Fibroblast of skin of left biceps (primary cell): ENCODE data around the gene NR2C2.
"Not testable (repeated sequence)": the region's sequence is repeated elsewhere in the genome, so short reads cannot be mapped to it uniquely, and the experiment has no call there.

Experiments
- DNase-seq, 2 experiments: peaks; one replicate each; pipeline ENCODE4 v3.0.0-alpha.2; 2013; ENCODE audit warnings: low read depth in 2 of 2

The NR2C2 gene

DNA sequence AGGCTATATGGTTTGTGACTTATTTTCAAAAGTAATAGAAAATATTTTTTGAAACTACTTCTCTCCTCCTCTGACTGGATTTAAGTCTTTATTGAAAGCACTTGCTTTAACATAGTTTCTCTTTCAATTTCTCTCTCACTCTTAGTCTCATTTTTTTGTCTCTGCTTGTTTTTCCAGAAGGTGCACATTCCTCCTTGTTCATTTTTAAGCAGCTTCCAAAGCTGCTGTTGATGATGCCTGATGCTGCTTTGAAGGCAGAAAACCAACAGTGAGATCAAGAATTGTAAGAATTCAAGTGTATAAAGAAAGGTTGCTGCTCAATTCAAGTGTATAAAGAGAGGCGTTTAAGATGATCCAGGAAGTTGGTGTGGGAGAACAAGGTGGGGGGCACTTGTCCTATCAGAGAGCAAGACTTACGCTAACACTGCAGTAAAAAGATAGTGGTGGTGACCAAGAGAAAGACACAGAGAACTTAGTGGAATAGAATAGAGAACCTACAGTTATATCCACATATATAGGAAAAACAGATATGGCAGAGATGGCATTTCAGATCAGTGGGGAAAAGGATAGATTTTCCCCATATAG, 12.1 kb downstream of the NR2C2 start:
- DNase-seq: no peak

DNA sequence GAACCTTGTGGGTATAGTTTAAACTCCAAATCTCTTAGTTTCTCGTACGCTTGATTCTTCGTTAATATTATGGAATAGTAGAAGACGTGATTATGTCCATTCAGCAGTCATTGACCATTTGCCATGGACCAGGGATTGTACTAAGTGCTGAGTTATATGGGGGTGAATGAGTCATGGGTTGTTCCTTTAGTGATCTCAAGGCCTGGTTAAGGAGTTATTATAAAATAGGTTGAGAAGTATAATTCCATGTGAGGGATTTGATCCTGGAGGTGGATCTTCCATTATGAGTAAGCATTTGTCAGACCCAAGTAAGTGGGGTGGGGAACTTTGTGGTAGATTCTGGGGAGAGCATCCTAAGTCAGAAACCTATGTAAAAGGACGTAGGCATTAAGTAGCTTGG, 15.4 kb downstream of the NR2C2 start:
- no peak for DNase-seq

DNA sequence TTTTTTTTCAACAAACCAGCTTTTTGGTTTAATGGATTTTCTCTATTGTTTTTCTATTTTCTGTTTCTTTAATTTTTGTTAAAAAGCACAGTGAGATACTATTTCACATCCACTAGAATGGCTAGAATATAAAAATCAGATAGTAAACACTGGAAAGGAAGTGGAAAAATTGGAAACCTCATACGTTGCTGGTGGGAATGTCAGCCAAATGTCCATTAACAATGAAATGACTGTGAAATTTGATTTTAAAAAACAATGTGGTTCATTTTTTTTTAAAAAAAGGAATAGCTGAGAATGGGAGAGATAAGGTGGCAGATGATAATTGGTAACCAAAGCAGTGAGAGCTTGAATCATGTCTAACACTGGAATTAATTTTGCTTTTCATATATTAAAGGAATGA, 19.9 kb downstream of the NR2C2 start:
- DNase-seq: no peak

DNA sequence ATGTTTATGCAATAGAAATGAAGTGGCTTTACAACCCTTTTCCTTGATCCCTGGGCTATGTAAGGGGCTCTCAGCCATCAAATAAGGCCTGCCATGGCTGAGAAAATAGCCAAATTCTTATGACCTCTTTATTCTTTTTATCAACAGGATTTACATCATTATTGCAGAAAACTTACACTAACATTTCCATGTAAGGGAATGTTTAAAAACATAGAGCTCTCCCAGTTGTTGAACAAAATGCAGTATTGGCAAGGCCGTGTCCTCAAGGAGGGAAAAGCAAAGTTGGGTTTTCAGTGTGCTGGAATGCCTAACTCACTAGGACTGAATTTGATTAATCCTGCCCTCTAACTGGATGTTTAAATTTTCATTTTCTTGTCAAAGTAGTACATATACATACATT, 22.3 kb downstream of the NR2C2 start:
- no peak for DNase-seq

DNA sequence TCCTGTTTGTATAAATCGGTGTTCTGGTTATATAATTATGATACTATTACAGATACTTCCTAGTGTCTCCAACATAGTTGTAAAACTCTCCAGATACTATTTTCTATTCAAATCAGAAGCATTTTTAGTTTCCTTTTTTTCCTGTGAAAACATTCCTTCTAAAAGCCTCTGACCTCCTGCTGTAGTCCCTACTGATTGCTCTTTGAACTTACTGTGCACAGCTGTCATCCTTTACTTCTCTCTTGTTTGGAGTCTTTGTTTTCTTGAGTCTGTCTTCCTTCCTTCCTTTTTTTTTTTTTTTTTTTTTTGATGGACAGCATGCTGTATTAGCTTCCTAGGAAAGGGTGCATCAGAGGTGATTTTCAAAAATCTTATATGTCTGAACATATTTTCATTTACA, 28.9 kb downstream of the NR2C2 start:
- DNase-seq: no peak

DNA sequence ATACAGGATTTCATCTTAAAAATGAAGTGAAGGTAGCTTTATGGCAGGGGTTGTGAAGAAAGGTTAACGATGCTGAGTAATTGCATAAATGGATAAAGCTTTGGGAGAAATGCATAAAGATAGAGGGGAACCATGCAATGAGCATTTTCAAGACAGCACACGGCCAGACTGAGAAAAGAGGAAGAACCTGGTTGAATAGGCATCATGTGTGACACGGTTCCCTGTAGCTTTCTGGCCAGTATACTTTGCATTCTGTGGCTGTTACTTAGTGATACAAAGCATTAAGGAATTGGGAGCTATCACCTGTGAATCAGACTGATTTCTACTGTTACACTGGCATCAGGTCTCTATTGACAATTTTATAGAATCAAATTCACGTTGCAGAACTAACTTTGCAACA, 33.3 kb downstream of the NR2C2 start:
- DNase-seq: no peak

DNA sequence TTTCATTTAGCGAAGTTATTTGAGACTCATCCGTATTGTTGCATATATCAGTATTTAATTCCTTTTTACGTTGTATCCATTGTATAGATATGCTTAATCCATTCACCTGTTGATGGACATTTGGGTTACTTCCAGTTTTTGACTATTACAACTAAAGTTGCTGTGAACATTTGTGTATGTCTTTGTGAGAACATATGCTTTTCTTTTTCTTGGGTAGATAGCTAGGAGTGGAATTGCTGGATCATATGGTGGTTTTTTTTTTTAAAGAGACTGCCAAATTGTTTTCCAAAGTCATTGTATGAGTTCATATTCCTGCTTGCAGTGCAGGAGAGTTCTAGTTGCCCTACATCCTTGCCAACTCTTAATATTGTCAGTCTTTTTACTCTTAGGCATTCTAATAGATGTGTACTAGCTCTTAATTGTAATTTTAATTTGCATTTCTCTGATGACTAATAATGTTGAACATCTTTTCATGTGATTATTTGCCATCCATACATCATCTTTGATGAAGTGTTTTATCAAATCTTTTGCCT, 37.3 kb downstream of the NR2C2 start:
- DNase-seq: no peak

DNA sequence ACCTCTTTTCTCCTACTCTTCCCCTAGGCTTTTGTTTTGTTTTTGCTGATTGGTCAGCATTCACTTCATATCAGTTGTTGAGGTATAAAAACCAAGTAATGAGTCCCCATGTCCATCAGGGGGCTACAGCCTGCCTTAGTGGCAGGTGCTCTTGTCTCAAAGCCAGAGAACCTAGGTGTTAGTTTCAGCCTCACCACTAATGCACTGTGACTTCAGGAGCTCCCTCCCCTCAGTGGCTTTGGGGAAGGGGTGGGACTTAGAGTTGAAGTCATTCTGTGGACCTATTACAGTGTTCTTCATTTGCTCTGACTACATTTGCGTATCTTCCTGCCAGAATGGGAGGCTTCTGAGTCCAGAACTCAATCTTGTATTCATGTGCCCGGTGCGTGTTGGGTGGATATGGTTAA, 41.6 kb downstream of the NR2C2 start:
- DNase-seq: no peak

DNA sequence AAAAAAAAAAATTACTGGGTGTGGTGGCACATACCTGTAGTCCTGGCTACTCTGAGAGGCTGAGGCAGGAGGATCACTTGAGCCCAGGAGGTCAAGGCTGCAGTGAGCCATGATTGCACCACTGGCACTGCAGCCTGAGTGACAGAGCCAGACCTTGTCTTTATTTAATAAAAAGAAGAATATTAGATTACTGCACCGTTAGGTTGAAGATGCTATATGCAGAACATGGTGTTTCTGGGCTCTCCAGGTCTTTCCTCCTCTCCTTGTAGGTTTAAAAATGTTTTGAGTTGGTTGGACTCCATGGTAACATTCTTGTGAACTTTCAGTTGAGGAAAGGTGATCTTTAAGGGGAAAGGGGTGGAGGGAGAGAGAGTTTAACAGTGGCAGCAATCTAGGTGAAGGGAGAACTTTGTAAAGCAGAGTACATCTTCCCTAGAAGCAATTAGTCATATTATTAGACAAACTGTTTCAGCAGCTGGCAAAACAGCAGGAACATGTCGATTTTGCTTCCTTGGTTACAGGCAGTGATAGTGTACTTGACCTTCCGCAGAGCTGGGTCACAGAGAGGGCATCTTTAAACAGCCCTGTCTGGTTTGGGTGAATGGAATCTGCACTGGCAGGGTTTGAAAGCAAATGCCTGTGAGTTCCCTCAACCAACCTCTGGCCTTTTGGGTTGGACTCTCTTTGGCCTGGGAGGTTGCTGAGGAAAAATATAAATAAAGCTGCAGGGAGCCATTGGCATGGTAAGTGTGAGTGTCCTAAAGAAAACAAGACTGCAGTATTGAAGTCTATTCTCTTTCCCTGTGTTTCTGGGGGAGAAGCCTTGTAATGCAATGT, 42.8 kb downstream of the NR2C2 start:
- no peak for DNase-seq

DNA sequence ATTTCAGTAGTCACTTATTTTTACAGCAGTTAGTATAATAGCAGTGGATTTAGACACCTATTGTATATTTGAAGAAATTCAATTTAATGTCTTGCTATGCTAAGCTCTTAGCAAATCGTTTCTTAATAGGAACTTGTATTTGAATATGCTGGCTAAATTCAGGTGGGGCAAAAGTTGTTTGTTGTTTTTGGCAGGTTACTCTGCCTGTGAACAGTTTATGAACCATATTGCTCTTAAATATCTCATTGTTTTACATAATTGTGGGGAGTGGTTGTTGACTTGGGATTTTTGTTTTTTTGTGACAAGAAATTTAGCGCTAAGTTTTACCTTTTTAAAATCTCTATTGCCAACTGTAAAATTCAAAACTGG, 43.4 kb downstream of the NR2C2 start:
- no peak for DNase-seq

DNA sequence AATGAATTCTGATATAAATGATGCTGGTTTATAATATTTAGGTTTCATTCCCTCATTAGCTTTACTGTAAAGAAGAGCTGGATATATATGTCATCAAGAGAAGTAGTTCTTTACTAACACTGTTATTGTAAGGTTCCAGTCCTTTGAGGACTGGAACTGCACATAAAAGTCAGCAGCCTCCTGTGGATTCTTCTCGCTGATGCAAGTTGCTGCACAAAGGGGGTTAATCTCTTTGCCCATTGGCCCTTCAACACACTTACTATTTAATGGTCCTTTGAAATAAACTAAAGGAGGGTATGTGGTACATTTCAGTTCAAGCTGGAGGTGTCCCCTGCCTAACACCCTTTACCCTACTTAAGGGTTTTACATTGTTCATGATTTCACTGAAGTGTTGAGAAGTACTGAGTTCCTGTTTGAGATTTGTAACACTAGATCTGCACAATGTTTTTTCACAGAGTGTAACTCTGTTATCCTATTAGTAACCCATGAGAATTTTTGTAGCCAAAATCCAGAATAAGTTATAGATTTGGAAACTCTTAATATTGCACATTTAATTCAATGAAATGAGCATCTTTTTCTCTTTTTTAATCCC, 43.9 kb downstream of the NR2C2 start:
- no peak for DNase-seq

DNA sequence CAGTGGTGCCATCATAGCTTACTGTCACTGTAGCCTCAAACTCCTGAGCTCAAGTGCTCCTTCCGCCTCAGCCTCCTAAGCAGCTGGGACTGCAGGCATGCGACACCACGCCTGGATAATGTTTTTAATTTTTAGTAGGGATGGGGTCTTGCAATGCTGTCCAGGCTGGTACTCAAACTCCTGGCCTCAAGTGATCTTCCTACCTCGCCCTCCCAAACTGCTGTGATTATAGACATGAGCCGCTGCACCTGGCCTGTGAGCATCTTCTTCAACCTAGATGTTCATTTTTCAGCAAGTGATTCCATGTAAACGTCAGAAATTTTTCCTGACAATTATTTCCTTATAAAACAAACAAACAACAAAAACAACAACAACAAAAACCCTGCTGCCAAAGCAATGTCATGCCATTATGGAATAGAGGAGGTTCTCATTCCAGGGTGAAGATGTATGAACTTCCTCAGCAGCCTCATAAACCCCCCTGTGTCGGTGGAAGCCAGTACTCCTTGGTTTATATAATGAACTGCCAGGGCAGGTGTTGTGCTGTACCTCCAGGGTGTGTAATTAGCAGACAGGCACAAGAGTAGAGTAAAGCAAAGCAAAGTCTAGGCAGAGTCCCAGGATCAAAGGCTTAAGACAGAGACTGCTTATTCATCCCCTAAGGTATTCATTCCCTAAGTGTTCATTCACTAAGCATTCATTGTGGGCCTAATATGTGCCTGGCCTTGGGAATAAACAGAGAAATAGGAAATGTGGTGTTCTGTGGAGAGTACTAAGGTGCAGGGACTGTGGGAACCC, 44.6 kb downstream of the NR2C2 start:
- DNase-seq: no peak

DNA sequence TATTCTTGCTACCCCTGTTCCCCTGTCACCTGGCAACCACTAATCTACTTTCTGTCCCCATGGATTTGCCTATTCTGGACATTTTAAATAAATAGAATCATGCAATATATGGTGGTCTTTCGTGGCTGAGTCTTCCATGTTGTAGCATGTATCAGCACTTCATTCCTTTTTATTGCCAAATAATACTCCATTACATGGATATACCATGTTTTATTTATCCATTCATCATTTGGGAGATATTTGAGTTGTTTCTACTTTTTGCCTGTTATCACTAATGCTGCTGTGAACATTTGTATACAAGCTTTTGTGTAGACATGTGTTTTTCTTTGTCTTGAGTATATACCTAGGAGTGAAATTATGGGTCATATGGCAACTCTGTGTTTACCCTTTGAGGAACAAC, 50.6 kb downstream of the NR2C2 start:
- no peak for DNase-seq

DNA sequence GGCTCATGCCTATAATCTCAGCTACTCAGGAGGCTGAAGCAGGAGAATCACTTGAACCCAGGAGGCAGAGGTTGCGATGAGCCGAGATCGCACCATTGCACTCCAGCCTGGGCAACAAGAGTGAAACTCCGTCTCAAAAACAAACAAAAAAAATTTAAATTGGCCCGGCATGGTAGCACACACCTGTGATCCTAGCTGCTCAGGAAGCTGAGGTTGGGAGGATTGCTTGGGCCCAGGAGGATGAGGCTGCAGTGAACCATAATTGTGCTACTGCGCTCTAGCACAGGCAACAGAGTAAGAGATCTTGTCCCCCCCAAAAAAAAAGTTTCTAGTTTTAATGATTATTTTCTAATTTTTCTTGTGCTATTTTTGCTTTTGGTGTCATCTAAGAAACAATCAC, 51.8 kb downstream of the NR2C2 start:
- not testable (repeated sequence) for DNase-seq

DNA sequence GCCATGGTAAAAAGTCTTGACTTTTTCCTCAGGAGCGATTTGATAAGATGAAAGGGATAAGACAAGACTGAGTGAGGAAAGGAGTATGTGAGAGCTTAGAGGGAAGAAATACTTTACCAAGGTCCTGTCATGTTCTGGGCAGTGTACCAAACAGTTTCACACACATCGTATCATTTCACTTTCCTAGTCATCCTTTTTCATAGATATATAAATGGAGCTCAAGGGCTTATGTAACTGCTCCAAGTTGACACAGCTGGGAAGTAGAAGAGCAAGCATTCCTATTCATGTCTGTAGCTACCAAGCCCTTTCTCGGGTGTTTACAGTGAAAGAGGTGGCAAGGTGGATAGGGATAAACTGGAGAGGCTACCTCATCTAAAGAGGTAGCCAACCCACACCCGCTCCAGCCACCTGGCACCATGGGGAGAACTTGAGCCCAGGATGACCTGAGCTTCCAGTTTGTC, 60.3 kb downstream of the NR2C2 start:
- DNase-seq: peak; percentile 20 to 33

DNA sequence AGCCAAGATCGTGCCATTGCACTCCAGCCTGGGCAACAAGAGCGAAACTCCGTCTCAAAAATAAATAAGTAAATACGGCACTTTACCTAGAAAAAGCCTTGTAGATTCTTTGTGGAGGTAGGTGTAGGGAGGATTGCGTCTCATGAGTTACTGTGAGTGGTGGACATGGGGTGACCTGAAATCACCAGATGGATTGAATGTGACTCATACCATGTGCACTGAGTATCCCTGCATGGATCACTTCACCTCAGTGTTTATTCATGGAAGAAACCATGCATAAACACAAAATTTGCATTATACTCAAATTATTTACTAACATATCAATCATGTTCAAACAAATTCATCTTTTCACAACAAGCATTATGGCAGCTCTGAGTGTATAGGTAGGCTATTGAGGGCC, 61.8 kb downstream of the NR2C2 start:
- DNase-seq: no peak

DNA sequence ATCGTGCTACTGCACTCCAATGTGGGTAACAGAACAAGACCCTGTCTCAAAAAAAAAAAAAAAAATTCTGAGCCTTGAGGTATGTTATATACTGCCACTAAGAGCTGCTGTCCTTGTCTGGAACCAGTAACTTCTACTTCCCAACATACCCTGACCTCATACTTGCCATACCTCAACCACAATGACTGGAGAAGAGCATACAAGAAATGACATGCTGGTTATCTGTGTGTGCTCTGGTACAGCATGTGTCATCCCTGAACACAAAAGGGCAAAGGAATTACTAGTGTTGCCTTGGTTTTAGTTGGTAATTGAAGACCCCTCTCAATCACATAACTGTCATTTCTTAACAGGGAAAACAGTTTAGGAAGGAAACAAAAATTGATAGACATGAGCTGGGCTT, 63.3 kb downstream of the NR2C2 start:
- DNase-seq: no peak

DNA sequence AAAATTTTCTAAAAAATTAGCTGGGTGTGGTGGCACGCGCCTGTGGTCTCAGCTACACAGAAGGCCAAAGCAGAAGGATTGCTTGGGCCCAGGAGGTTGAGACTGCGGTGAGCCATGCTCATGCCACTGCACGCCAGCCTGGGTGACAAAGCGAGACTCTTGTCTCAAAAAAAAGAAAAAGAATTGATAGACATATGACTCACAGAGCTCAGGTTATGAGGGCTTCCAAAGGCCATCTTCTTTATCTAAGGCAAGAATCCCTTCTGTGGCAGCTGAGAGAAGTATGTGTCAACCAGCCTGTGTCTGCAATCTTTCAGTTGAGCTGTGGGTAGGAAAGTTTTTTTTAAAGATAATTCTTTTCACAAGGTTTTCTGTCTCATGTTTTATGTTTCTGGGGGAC, 63.8 kb downstream of the NR2C2 start:
- DNase-seq: no peak

DNA sequence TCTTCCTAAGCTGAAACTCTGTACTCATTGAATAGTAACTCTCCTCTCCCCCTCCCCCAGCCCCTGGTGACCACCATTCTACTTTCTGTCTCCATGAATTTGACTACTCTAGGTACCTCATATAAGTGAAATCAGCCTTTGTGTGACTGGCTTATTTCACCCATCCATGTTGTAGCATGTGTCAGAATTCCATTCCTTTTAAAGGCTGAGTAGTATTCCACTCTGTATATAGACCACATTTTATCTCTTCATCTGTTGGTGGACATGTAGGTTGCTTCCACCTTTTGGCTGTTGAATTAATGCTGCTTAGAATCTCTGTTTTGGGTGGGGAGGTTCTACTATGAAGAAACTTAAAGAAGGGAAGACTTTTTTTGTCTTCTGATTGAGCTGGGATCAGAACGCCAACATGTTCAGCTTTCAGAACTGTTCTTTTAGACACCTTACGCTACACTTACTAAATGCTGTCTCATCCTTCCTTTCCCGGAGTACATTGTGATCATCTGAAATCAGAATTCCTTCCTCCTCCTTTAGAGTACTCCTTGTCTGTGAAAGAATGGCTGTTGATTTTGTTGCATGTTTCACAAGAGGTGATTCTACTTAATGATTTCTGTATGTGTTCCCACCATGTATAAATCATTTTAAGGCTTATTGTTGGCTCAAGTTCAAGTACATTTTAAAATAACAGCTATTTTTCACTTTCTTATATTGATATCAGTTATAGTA, 67.4 kb downstream of the NR2C2 start:
- no peak for DNase-seq

DNA sequence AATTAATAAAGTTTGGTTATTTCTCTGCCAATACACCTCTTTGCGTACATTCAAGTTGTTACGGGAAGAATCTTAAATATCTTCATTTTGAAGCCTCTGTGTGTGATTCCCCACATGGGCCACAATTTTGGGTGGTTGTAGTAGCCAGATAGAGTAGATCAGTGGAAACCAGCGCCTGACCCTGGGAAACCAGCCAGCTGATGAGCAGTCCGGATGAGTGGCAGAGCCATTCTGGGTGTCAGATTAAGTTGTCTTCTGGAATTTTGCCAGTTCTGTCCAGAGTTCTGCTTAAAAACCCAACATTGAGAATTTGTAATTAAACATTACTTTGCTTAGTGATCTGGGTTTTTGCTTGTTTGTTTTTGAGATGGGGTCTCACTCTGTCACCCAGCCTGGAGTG, 68.1 kb downstream of the NR2C2 start:
- DNase-seq: no peak

DNA sequence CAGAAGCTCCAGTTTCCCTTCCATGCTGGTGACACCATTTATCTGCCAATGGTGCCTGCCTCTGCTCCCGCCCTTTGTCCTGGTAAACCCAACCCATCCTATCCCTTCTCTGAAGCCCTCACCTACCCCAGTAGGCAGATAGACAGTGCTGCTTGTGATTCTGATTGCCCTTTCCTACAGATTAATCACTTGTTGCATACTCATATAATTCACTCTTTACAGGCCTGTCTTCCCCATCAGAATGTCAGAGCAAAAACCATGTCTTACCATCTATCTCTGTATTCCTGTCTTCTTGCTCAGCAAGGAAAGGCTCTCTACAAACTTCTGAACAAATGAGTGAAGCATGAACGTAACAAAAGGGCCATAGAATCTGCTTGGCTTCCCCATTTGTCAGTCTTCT, 69.8 kb downstream of the NR2C2 start:
- no peak for DNase-seq

DNA sequence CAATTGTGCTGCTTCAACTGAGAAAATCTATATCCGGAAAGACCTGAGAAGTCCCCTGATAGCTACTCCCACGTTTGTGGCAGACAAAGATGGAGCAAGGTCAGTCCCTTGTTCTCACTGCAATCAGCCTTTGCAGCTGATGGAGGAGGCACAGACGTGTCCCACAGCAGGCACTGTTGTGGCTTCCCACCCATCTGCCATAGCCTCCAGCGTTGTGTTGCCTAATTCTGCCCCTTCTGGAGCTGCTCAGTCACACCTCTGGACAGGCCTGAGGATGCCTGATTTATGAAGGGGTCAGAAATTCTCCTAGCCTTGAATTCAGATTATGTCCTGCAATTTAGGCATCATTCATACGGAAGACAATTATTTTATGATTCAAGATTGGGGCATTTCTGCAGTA, 75.9 kb downstream of the NR2C2 start:
- no peak for DNase-seq
